A673 (cell line): ENCODE measurements around the gene ZNF433.

Source experiments
- CTCF ChIP-seq: fragments of 300-800, 200-600 bp; sonication (generic); conservative IDR thresholded peaks from 2 replicates; pipeline ENCODE4 v1.5.1; 2017; ENCODE audit warnings: low read depth, mild to moderate bottlenecking, antibody characterized with exemption, low read length, moderate library complexity, mixed read lengths
- EZH2 ChIP-seq: fragments of 200-600 bp; sonication (generic); IDR thresholded peaks from 2 replicates; pipeline ENCODE4 v1.6.1; 2017; ENCODE audit warnings: borderline replicate concordance, low read depth, mild to moderate bottlenecking, mixed read lengths, antibody characterized with exemption, low read length; ENCODE audit not compliant: poor library complexity, severe bottlenecking

GRCh38 chr19:12042893-12043292, 7.4 kb upstream of the ZNF433 start:
- TF ChIP-seq CTCF (no peak), EZH2 (no peak)
